H1 (cell line): ENCODE data around the gene RBM4B. TPM values are rescaled to one million over a fixed set of nuclear protein-coding genes. Genes with fewer than 3 reads are reported as not detected.

Source experiments
- CTCF ChIA-PET: fragments of 300-600 bp; sonication (Branson Sonifier 250); formaldehyde crosslinking; loops from one replicate; lab custom pipeline; 2021; ENCODE audit not compliant: partially characterized antibody; lab: Charles Lee
- POLR2A ChIA-PET: fragments of 300-600 bp; sonication (Branson Sonifier 250); formaldehyde crosslinking; loops from one replicate; lab custom pipeline; 2021; ENCODE audit warnings: inconsistent platforms; ENCODE audit not compliant: partially characterized antibody; lab: Charles Lee
- DNase-seq, 2 experiments: peaks; one replicate each; pipeline versions ENCODE4 v3.0.0 to v3.0.0-alpha.2; 2010 to 2022; ENCODE audit warnings: low spot score in 2 of 2, low read depth in 1 of 2, mixed read lengths in 1 of 2
- FAIRE-seq: peaks from 2 replicates; lab custom pipeline; 2011; peaks lifted over from hg19 to GRCh38; lab: Jason Lieb, UNC
- H2AFZ ChIP-seq: 2 replicates; pipeline ENCODE4 v1.8.1; 2012; ENCODE audit warnings: low read length, inconsistent platforms
- H2AK5ac ChIP-seq: 2 replicates; pipeline ENCODE4 v1.6.1; 2013; ENCODE audit warnings: low read depth, low read length
- H2BK120ac ChIP-seq: replicated peaks from 2 replicates; pipeline ENCODE3; 2013; ENCODE audit warnings: low read depth, low read length, inconsistent platforms
- H2BK12ac ChIP-seq: 2 replicates; pipeline ENCODE4 v1.6.1; 2013; ENCODE audit warnings: low read depth, low read length
- H2BK15ac ChIP-seq: 2 replicates; pipeline ENCODE4 v1.6.1; 2013; ENCODE audit warnings: low read length
- H2BK20ac ChIP-seq: 2 replicates; pipeline ENCODE4 v1.6.1; 2013; ENCODE audit warnings: low read length
- H2BK5ac ChIP-seq: 2 replicates; pipeline ENCODE4 v1.6.1; 2013; ENCODE audit warnings: low read depth, low read length
- H3K14ac ChIP-seq: 2 replicates; pipeline ENCODE4 v1.6.1; 2013; ENCODE audit warnings: inconsistent platforms; ENCODE audit not compliant: insufficient read length
- H3K18ac ChIP-seq: 2 replicates; pipeline ENCODE4 v1.6.1; 2013; ENCODE audit warnings: low read length; ENCODE audit errors: extremely low read depth
- H3K23ac ChIP-seq: 2 replicates; pipeline ENCODE4 v1.6.1; 2013; ENCODE audit warnings: inconsistent platforms; ENCODE audit not compliant: insufficient read length
- H3K23me2 ChIP-seq: 2 replicates; pipeline ENCODE4 v1.6.1; 2013; ENCODE audit warnings: low read depth, low read length
- H3K27ac ChIP-seq: 2 replicates; pipeline ENCODE4 v1.6.1; 2011; ENCODE audit warnings: low read depth, low read length, inconsistent platforms
- H3K27me3 ChIP-seq, 4 experiments: replicated peaks in 1 of 4; 1 replicate in 1 of 4; 2 replicates in 3 of 4; pipeline versions ENCODE4 v1.6.1 to v1.8.1; 2011 to 2013; ENCODE audit warnings: low read length in 3 of 4, mild to moderate bottlenecking in 3 of 4, inconsistent platforms in 2 of 4, mixed read lengths in 2 of 4, moderate library complexity in 1 of 4; ENCODE audit not compliant: control insufficient read depth in 3 of 4, insufficient read depth in 3 of 4; ENCODE audit errors: extremely low read depth in 1 of 4
- H3K36me3 ChIP-seq, 4 experiments: 2 replicates each; pipeline versions ENCODE4 v1.6.1 to v1.8.1; 2011 to 2013; ENCODE audit warnings: mild to moderate bottlenecking in 4 of 4, low read length in 3 of 4, moderate library complexity in 2 of 4, control low read depth in 1 of 4, inconsistent platforms in 1 of 4; ENCODE audit not compliant: insufficient read depth in 4 of 4, control insufficient read depth in 2 of 4
- H3K4ac ChIP-seq: replicated peaks from 2 replicates; pipeline ENCODE3; 2013; ENCODE audit warnings: low read length, low read depth, mixed read lengths, inconsistent platforms; ENCODE audit not compliant: insufficient read length
- H3K4me1 ChIP-seq, 4 experiments: replicated peaks in 1 of 4; 1 replicate in 1 of 4; 2 replicates in 3 of 4; pipeline versions ENCODE4 v1.6.1 to v1.8.1; 2011 to 2013; ENCODE audit warnings: low read length in 3 of 4, inconsistent platforms in 2 of 4, mixed read lengths in 1 of 4; ENCODE audit not compliant: insufficient read depth in 4 of 4, control insufficient read depth in 3 of 4
- H3K4me2 ChIP-seq, 2 experiments: 2 replicates each; pipeline versions ENCODE4 v1.6.1 to v1.8.1; 2011 to 2013; ENCODE audit warnings: low read depth in 2 of 2, low read length in 2 of 2, control low read depth in 1 of 2, inconsistent platforms in 1 of 2, mild to moderate bottlenecking in 1 of 2; ENCODE audit not compliant: insufficient read depth in 1 of 2
- H3K4me3 ChIP-seq, 4 experiments: fragments of 200-600, 300-600 bp in 1 of 4; sonication (generic), shearing (Covaris generic), sonication (Bioruptor Twin) in 1 of 4; 2 replicates each; pipeline versions ENCODE4 v1.5.1 to v1.8.1; 2011 to 2016; ENCODE audit warnings: low read length in 4 of 4, low read depth in 3 of 4, control low read depth in 2 of 4, inconsistent platforms in 2 of 4, mild to moderate bottlenecking in 2 of 4, mixed read lengths in 1 of 4, moderate library complexity in 1 of 4; ENCODE audit not compliant: insufficient read depth in 2 of 4; ENCODE audit errors: extremely low read depth in 1 of 4
- H3K56ac ChIP-seq: replicated peaks from 2 replicates; pipeline ENCODE3; 2013; ENCODE audit warnings: low read depth, mild to moderate bottlenecking, mixed read lengths, low read length, inconsistent platforms; ENCODE audit not compliant: insufficient read length
- H3K79me1 ChIP-seq: 2 replicates; pipeline ENCODE4 v1.6.1; 2013; ENCODE audit warnings: low read depth, low read length, control low read depth
- H3K79me2 ChIP-seq, 2 experiments: 2 replicates each; pipeline versions ENCODE4 v1.6.1 to v1.8.1; 2012 to 2013; ENCODE audit warnings: low read length in 2 of 2, mild to moderate bottlenecking in 2 of 2, inconsistent platforms in 1 of 2; ENCODE audit not compliant: insufficient read depth in 2 of 2, control insufficient read depth in 1 of 2
- H3K9ac ChIP-seq, 4 experiments: replicated peaks in 1 of 4; 1 replicate in 1 of 4; 2 replicates in 3 of 4; pipeline versions ENCODE4 v1.6.1 to v1.8.1; 2011 to 2013; ENCODE audit warnings: low read depth in 3 of 4, low read length in 3 of 4, control low read depth in 2 of 4, mild to moderate bottlenecking in 2 of 4, moderate library complexity in 2 of 4, inconsistent platforms in 1 of 4; ENCODE audit errors: extremely low read depth in 1 of 4
- H3K9me3 ChIP-seq, 2 experiments: 2 replicates each; pipeline versions ENCODE4 v1.6.1 to v1.8.1; 2012 to 2013; ENCODE audit warnings: mild to moderate bottlenecking in 2 of 2, moderate library complexity in 2 of 2, control low read depth in 1 of 2, inconsistent platforms in 1 of 2, low read depth in 1 of 2, low read length in 1 of 2, mixed read lengths in 1 of 2; ENCODE audit not compliant: insufficient read depth in 2 of 2
- H4K20me1 ChIP-seq, 2 experiments: replicated peaks in 1 of 2; 2 replicates each; pipeline versions ENCODE3 to v1.8.1; 2011 to 2013; ENCODE audit warnings: inconsistent platforms in 2 of 2, low read length in 2 of 2, mild to moderate bottlenecking in 1 of 2; ENCODE audit not compliant: insufficient read depth in 2 of 2, control insufficient read depth in 1 of 2
- H4K5ac ChIP-seq: 2 replicates; pipeline ENCODE4 v1.6.1; 2013; ENCODE audit warnings: low read length, low read depth, mixed read lengths, inconsistent platforms; ENCODE audit not compliant: insufficient read length
- H4K8ac ChIP-seq: 2 replicates; pipeline ENCODE4 v1.8.0; 2013; ENCODE audit warnings: mild to moderate bottlenecking, moderate library complexity, low read length, inconsistent platforms; ENCODE audit not compliant: insufficient read depth; ENCODE audit errors: extremely low read depth
- H4K91ac ChIP-seq: replicated peaks from 2 replicates; pipeline ENCODE3; 2013; ENCODE audit warnings: low read length, mixed read lengths, inconsistent platforms; ENCODE audit not compliant: insufficient read length
- ATF2 ChIP-seq: IDR thresholded peaks from 2 replicates; pipeline ENCODE4 v1.6.1; 2012; ENCODE audit warnings: low read length, inconsistent platforms
- CEBPB ChIP-seq: IDR thresholded peaks from 2 replicates; pipeline ENCODE4 v1.6.1; 2012; ENCODE audit warnings: low read depth, low read length
- CHD1 ChIP-seq: IDR thresholded peaks from 2 replicates; pipeline ENCODE4 v1.6.1; 2012; ENCODE audit warnings: low read depth, low read length, improper control_type of control experiment
- KDM1A ChIP-seq: fragments of 200-600, 300-600 bp; sonication (generic); IDR thresholded peaks from 2 replicates; pipeline ENCODE4 v1.7.1; 2016; ENCODE audit warnings: mild to moderate bottlenecking, low read length, borderline replicate concordance
- KDM5A ChIP-seq: fragments of 200-600 bp; IDR thresholded peaks from 2 replicates; pipeline ENCODE4 v1.7.1; 2012; ENCODE audit warnings: mild to moderate bottlenecking, low read length, inconsistent platforms, mixed read lengths
- MAFK ChIP-seq: IDR thresholded peaks from 2 replicates; pipeline ENCODE4 v1.6.1; 2012; ENCODE audit warnings: low read depth, mild to moderate bottlenecking, improper control_type of control experiment, low read length
- PHF8 ChIP-seq: fragments of 200-600 bp; sonication (generic); conservative IDR thresholded peaks from 2 replicates; pipeline ENCODE4 v1.7.1; 2012; ENCODE audit warnings: low read depth, mild to moderate bottlenecking, inconsistent platforms, low read length, moderate library complexity
- RNF2 ChIP-seq: fragments of 200-900, 300-1000 bp; sonication (generic); IDR thresholded peaks from 2 replicates; pipeline ENCODE4 v1.7.1; 2016; ENCODE audit warnings: borderline replicate concordance, low read depth, mild to moderate bottlenecking, antibody characterized with exemption, low read length; ENCODE audit not compliant: poor library complexity, severe bottlenecking; ENCODE audit errors: missing control alignments
- TAF7 ChIP-seq: optimal IDR thresholded peaks from 2 replicates; pipeline ENCODE3; 2011; ENCODE audit warnings: low read depth, mild to moderate bottlenecking, inconsistent platforms, low read length, moderate library complexity, borderline replicate concordance
- USF2 ChIP-seq: IDR thresholded peaks from 2 replicates; pipeline ENCODE4 v1.6.1; 2011; ENCODE audit warnings: low read length, improper control_type of control experiment
- YY1 ChIP-seq: IDR thresholded peaks from 2 replicates; pipeline ENCODE4 v1.6.1; 2011; ENCODE audit warnings: low read depth, mild to moderate bottlenecking, low read length
- WGBS, 2 experiments: shearing (Covaris generic) in 1 of 2; methylation state at CpG; one replicate each; pipeline versions ENCODE4 v1.1.6 to v1.1.7; 2013 to 2015; ENCODE audit warnings: low lambda C conversion rate in 2 of 2, mixed read lengths in 2 of 2, inconsistent platforms in 1 of 2, low coverage in 1 of 2, missing lambda C conversion rate in 1 of 2; ENCODE audit not compliant: insufficient replicate concordance in 2 of 2, insufficient coverage in 1 of 2, insufficient read length in 1 of 2; ENCODE audit errors: extremely low coverage in 1 of 2, missing lambda C conversion rate in 1 of 2; 5-methylcytosine and 5-hydroxymethylcytosine counted together
- polyA plus RNA-seq, 7 experiments: library from polyadenylated mRNA; depleted of rRNA in 3 of 7; stranded (reverse) in 5 of 7; unstranded in 2 of 7; fragments of >200 nt in 5 of 7; fragments of 200-250 nt in 2 of 7; gene quantifications; 1 replicate in 5 of 7; 2 replicates in 1 of 7; 4 replicates in 1 of 7; pipeline versions ENCODE4 v1.2.1 to v1.2.3, GENCODE V29; 2011 to 2013; ENCODE audit warnings: missing spikeins in 2 of 7, mixed read lengths in 2 of 7
- total RNA-seq: library from RNA; stranded (reverse); fragmentation: NEBNext Ultra II Directional; extraction: Animal tissue kit (Norgen Biotek cat#: 25700); gene quantifications from 2 replicates; pipeline ENCODE4 v1.2.1, GENCODE V29; 2021

The RBM4B gene
- total and polyA plus RNA-seq, 2 of the 8 experiments (the other 6 are each of a cell fraction or from before 2014, with no cell fraction given) = 27.5 to 30.5 TPM

GRCh38 chr11:66659763-66660162 lies 17.9 kb downstream of the RBM4B start:
- Histone ChIP-seq H2AK5ac (no peak overlapping the region), H3K23me2 (no peaks in the 10 kb centered on the region), H3K36me3 (peaks cover 8 to 23% (median 19%) of the 10 kb centered on the region in 4 experiments; a peak in 6 of 8 replicates), H3K4me3 (no peak overlapping the region), H2BK5ac (no peak overlapping the region), H3K4me2 (no peak overlapping the region), H2AFZ (no peak overlapping the region), H2BK15ac (no peak overlapping the region), H2BK12ac (no peak overlapping the region), H4K8ac (no peak overlapping the region), H4K5ac (no peak overlapping the region), H4K91ac (no peak overlapping the region), H3K4ac (no peak overlapping the region), H3K79me1 (peaks cover 3% of the 10 kb centered on the region), H3K9ac (no peak overlapping the region), H3K14ac (no peak overlapping the region), H2BK20ac (no peak overlapping the region), H3K56ac (no peak overlapping the region), H2BK120ac (no peak overlapping the region), H3K27me3 (no peaks in the 10 kb centered on the region), H3K79me2 (peaks cover 0 to 44% of the 10 kb centered on the region in 2 experiments; a peak in 2 of 4 replicates), H3K4me1 (no peaks in the 10 kb centered on the region), H3K18ac (no peak overlapping the region), H3K23ac (no peak overlapping the region), H3K27ac (no peak overlapping the region), H3K9me3 (no peaks in the 10 kb centered on the region), H4K20me1 (peaks cover 0 to 5% of the 10 kb centered on the region in 2 experiments)
- no peak for TF ChIP-seq PHF8
- no peak for TF ChIP-seq ATF2
- no peak for TF ChIP-seq USF2
- TF ChIP-seq KDM1A = no peak
- TF ChIP-seq CEBPB = no peak
- TF ChIP-seq YY1 = no peak
- TF ChIP-seq MAFK = no peak
- TF ChIP-seq RNF2 = no peak
- no peak for TF ChIP-seq TAF7
- no peak for TF ChIP-seq CHD1
- TF ChIP-seq KDM5A = no peak
- DNase-seq (no peak), FAIRE-seq (no peak)
- CTCF ChIA-PET = interaction anchor here (0.6 to 1.3 kb wide), 5 partner anchors 19 to 273 kb away, joined by 3 to 4 read pairs (median 3); no protein-coding TSS in a partner anchor
- POLR2A ChIA-PET = interaction anchor here (1.2 to 66.2 kb wide), 5 partner anchors 9 to 39 kb away, joined by 4 to 2165 read pairs (median 13); partner anchors contain the start of genes CCDC87, CCS, RBM14 and RBM4
- WGBS, 2 experiments = 83% methylated on average over 2 of the region's 2 CpGs; no CpG with 5 or more reads in 1 of the 2 experiments
